H1 (cell line): ENCODE data around the gene JPT2. TPM values are rescaled to one million over a fixed set of nuclear protein-coding genes. Genes with fewer than 3 reads are reported as not detected.

Experiments used
- CTCF ChIA-PET: fragments of 300-600 bp; sonication (Branson Sonifier 250); formaldehyde crosslinking; loops from one replicate; lab custom pipeline; 2021; ENCODE audit not compliant: partially characterized antibody; lab: Charles Lee
- POLR2A ChIA-PET: fragments of 300-600 bp; sonication (Branson Sonifier 250); formaldehyde crosslinking; loops from one replicate; lab custom pipeline; 2021; ENCODE audit warnings: inconsistent platforms; ENCODE audit not compliant: partially characterized antibody; lab: Charles Lee
- DNase-seq, 2 experiments: peaks; one replicate each; pipeline versions ENCODE4 v3.0.0 to v3.0.0-alpha.2; 2010 to 2022; ENCODE audit warnings: low spot score in 2 of 2, low read depth in 1 of 2, mixed read lengths in 1 of 2
- FAIRE-seq: peaks from 2 replicates; lab custom pipeline; 2011; peaks lifted over from hg19 to GRCh38; lab: Jason Lieb, UNC
- H2AFZ ChIP-seq: 2 replicates; pipeline ENCODE4 v1.8.1; 2012; ENCODE audit warnings: low read length, inconsistent platforms
- H2AK5ac ChIP-seq: 2 replicates; pipeline ENCODE4 v1.6.1; 2013; ENCODE audit warnings: low read depth, low read length
- H2BK120ac ChIP-seq: replicated peaks from 2 replicates; pipeline ENCODE3; 2013; ENCODE audit warnings: low read depth, low read length, inconsistent platforms
- H2BK12ac ChIP-seq: 2 replicates; pipeline ENCODE4 v1.6.1; 2013; ENCODE audit warnings: low read depth, low read length
- H2BK15ac ChIP-seq: 2 replicates; pipeline ENCODE4 v1.6.1; 2013; ENCODE audit warnings: low read length
- H2BK20ac ChIP-seq: 2 replicates; pipeline ENCODE4 v1.6.1; 2013; ENCODE audit warnings: low read length
- H2BK5ac ChIP-seq: 2 replicates; pipeline ENCODE4 v1.6.1; 2013; ENCODE audit warnings: low read depth, low read length
- H3K14ac ChIP-seq: 2 replicates; pipeline ENCODE4 v1.6.1; 2013; ENCODE audit warnings: inconsistent platforms; ENCODE audit not compliant: insufficient read length
- H3K18ac ChIP-seq: 2 replicates; pipeline ENCODE4 v1.6.1; 2013; ENCODE audit warnings: low read length; ENCODE audit errors: extremely low read depth
- H3K23ac ChIP-seq: 2 replicates; pipeline ENCODE4 v1.6.1; 2013; ENCODE audit warnings: inconsistent platforms; ENCODE audit not compliant: insufficient read length
- H3K23me2 ChIP-seq: 2 replicates; pipeline ENCODE4 v1.6.1; 2013; ENCODE audit warnings: low read depth, low read length
- H3K27ac ChIP-seq: 2 replicates; pipeline ENCODE4 v1.6.1; 2011; ENCODE audit warnings: low read depth, low read length, inconsistent platforms
- H3K27me3 ChIP-seq, 4 experiments: replicated peaks in 1 of 4; 1 replicate in 1 of 4; 2 replicates in 3 of 4; pipeline versions ENCODE4 v1.6.1 to v1.8.1; 2011 to 2013; ENCODE audit warnings: low read length in 3 of 4, mild to moderate bottlenecking in 3 of 4, inconsistent platforms in 2 of 4, mixed read lengths in 2 of 4, moderate library complexity in 1 of 4; ENCODE audit not compliant: control insufficient read depth in 3 of 4, insufficient read depth in 3 of 4; ENCODE audit errors: extremely low read depth in 1 of 4
- H3K36me3 ChIP-seq, 4 experiments: 2 replicates each; pipeline versions ENCODE4 v1.6.1 to v1.8.1; 2011 to 2013; ENCODE audit warnings: mild to moderate bottlenecking in 4 of 4, low read length in 3 of 4, moderate library complexity in 2 of 4, control low read depth in 1 of 4, inconsistent platforms in 1 of 4; ENCODE audit not compliant: insufficient read depth in 4 of 4, control insufficient read depth in 2 of 4
- H3K4ac ChIP-seq: replicated peaks from 2 replicates; pipeline ENCODE3; 2013; ENCODE audit warnings: low read length, low read depth, mixed read lengths, inconsistent platforms; ENCODE audit not compliant: insufficient read length
- H3K4me1 ChIP-seq, 4 experiments: replicated peaks in 1 of 4; 1 replicate in 1 of 4; 2 replicates in 3 of 4; pipeline versions ENCODE4 v1.6.1 to v1.8.1; 2011 to 2013; ENCODE audit warnings: low read length in 3 of 4, inconsistent platforms in 2 of 4, mixed read lengths in 1 of 4; ENCODE audit not compliant: insufficient read depth in 4 of 4, control insufficient read depth in 3 of 4
- H3K4me2 ChIP-seq, 2 experiments: 2 replicates each; pipeline versions ENCODE4 v1.6.1 to v1.8.1; 2011 to 2013; ENCODE audit warnings: low read depth in 2 of 2, low read length in 2 of 2, control low read depth in 1 of 2, inconsistent platforms in 1 of 2, mild to moderate bottlenecking in 1 of 2; ENCODE audit not compliant: insufficient read depth in 1 of 2
- H3K4me3 ChIP-seq, 4 experiments: fragments of 200-600, 300-600 bp in 1 of 4; sonication (generic), shearing (Covaris generic), sonication (Bioruptor Twin) in 1 of 4; 2 replicates each; pipeline versions ENCODE4 v1.5.1 to v1.8.1; 2011 to 2016; ENCODE audit warnings: low read length in 4 of 4, low read depth in 3 of 4, control low read depth in 2 of 4, inconsistent platforms in 2 of 4, mild to moderate bottlenecking in 2 of 4, mixed read lengths in 1 of 4, moderate library complexity in 1 of 4; ENCODE audit not compliant: insufficient read depth in 2 of 4; ENCODE audit errors: extremely low read depth in 1 of 4
- H3K56ac ChIP-seq: replicated peaks from 2 replicates; pipeline ENCODE3; 2013; ENCODE audit warnings: low read depth, mild to moderate bottlenecking, mixed read lengths, low read length, inconsistent platforms; ENCODE audit not compliant: insufficient read length
- H3K79me1 ChIP-seq: 2 replicates; pipeline ENCODE4 v1.6.1; 2013; ENCODE audit warnings: low read depth, low read length, control low read depth
- H3K79me2 ChIP-seq, 2 experiments: 2 replicates each; pipeline versions ENCODE4 v1.6.1 to v1.8.1; 2012 to 2013; ENCODE audit warnings: low read length in 2 of 2, mild to moderate bottlenecking in 2 of 2, inconsistent platforms in 1 of 2; ENCODE audit not compliant: insufficient read depth in 2 of 2, control insufficient read depth in 1 of 2
- H3K9ac ChIP-seq, 4 experiments: replicated peaks in 1 of 4; 1 replicate in 1 of 4; 2 replicates in 3 of 4; pipeline versions ENCODE4 v1.6.1 to v1.8.1; 2011 to 2013; ENCODE audit warnings: low read depth in 3 of 4, low read length in 3 of 4, control low read depth in 2 of 4, mild to moderate bottlenecking in 2 of 4, moderate library complexity in 2 of 4, inconsistent platforms in 1 of 4; ENCODE audit errors: extremely low read depth in 1 of 4
- H3K9me3 ChIP-seq, 2 experiments: 2 replicates each; pipeline versions ENCODE4 v1.6.1 to v1.8.1; 2012 to 2013; ENCODE audit warnings: mild to moderate bottlenecking in 2 of 2, moderate library complexity in 2 of 2, control low read depth in 1 of 2, inconsistent platforms in 1 of 2, low read depth in 1 of 2, low read length in 1 of 2, mixed read lengths in 1 of 2; ENCODE audit not compliant: insufficient read depth in 2 of 2
- H4K20me1 ChIP-seq, 2 experiments: replicated peaks in 1 of 2; 2 replicates each; pipeline versions ENCODE3 to v1.8.1; 2011 to 2013; ENCODE audit warnings: inconsistent platforms in 2 of 2, low read length in 2 of 2, mild to moderate bottlenecking in 1 of 2; ENCODE audit not compliant: insufficient read depth in 2 of 2, control insufficient read depth in 1 of 2
- H4K5ac ChIP-seq: 2 replicates; pipeline ENCODE4 v1.6.1; 2013; ENCODE audit warnings: low read length, low read depth, mixed read lengths, inconsistent platforms; ENCODE audit not compliant: insufficient read length
- H4K8ac ChIP-seq: 2 replicates; pipeline ENCODE4 v1.8.0; 2013; ENCODE audit warnings: mild to moderate bottlenecking, moderate library complexity, low read length, inconsistent platforms; ENCODE audit not compliant: insufficient read depth; ENCODE audit errors: extremely low read depth
- H4K91ac ChIP-seq: replicated peaks from 2 replicates; pipeline ENCODE3; 2013; ENCODE audit warnings: low read length, mixed read lengths, inconsistent platforms; ENCODE audit not compliant: insufficient read length
- ASH2L ChIP-seq: fragments of 200-600, 300-600 bp; sonication (generic); IDR thresholded peaks from one replicate; pipeline ENCODE4 v1.7.1; 2017; ENCODE audit warnings: low read length
- CHD2 ChIP-seq: IDR thresholded peaks from 2 replicates; pipeline ENCODE4 v1.6.1; 2012; ENCODE audit warnings: low read length, improper control_type of control experiment
- CTBP2 ChIP-seq: IDR thresholded peaks from 2 replicates; pipeline ENCODE4 v1.7.0; 2011; ENCODE audit warnings: borderline replicate concordance, mild to moderate bottlenecking, moderate library complexity, mixed read lengths, low read length; ENCODE audit not compliant: insufficient read depth, insufficient read length
- KDM5A ChIP-seq: fragments of 200-600 bp; IDR thresholded peaks from 2 replicates; pipeline ENCODE4 v1.7.1; 2012; ENCODE audit warnings: mild to moderate bottlenecking, low read length, inconsistent platforms, mixed read lengths
- MAX ChIP-seq: IDR thresholded peaks from 2 replicates; pipeline ENCODE4 v1.6.1; 2012; ENCODE audit warnings: inconsistent platforms
- SIX5 ChIP-seq: IDR thresholded peaks from 2 replicates; pipeline ENCODE4 v1.6.1; 2011; ENCODE audit warnings: mild to moderate bottlenecking, low read depth, low read length
- TAF1 ChIP-seq: IDR thresholded peaks from 2 replicates; pipeline ENCODE4 v1.6.1; 2011; ENCODE audit warnings: mild to moderate bottlenecking, low read depth, low read length
- WGBS, 2 experiments: shearing (Covaris generic) in 1 of 2; methylation state at CpG; one replicate each; pipeline versions ENCODE4 v1.1.6 to v1.1.7; 2013 to 2015; ENCODE audit warnings: low lambda C conversion rate in 2 of 2, mixed read lengths in 2 of 2, inconsistent platforms in 1 of 2, low coverage in 1 of 2, missing lambda C conversion rate in 1 of 2; ENCODE audit not compliant: insufficient replicate concordance in 2 of 2, insufficient coverage in 1 of 2, insufficient read length in 1 of 2; ENCODE audit errors: extremely low coverage in 1 of 2, missing lambda C conversion rate in 1 of 2; 5-methylcytosine and 5-hydroxymethylcytosine counted together
- polyA plus RNA-seq, 7 experiments: library from polyadenylated mRNA; depleted of rRNA in 3 of 7; stranded (reverse) in 5 of 7; unstranded in 2 of 7; fragments of >200 nt in 5 of 7; fragments of 200-250 nt in 2 of 7; gene quantifications; 1 replicate in 5 of 7; 2 replicates in 1 of 7; 4 replicates in 1 of 7; pipeline versions ENCODE4 v1.2.1 to v1.2.3, GENCODE V29; 2011 to 2013; ENCODE audit warnings: missing spikeins in 2 of 7, mixed read lengths in 2 of 7
- total RNA-seq: library from RNA; stranded (reverse); fragmentation: NEBNext Ultra II Directional; extraction: Animal tissue kit (Norgen Biotek cat#: 25700); gene quantifications from 2 replicates; pipeline ENCODE4 v1.2.1, GENCODE V29; 2021

Gene JPT2
- total and polyA plus RNA-seq, 2 of the 8 experiments (the other 6 are each of a cell fraction or from before 2014, with no cell fraction given): 67.6 to 197 TPM

- Histone ChIP-seq H3K9me3 (no peaks in the 10 kb centered on the region), H4K91ac (no peak overlapping the region), H4K5ac (no peak overlapping the region), H3K4me1 (no peaks in the 10 kb centered on the region), H3K27me3 (no peaks in the 10 kb centered on the region), H3K4me3 (no peak overlapping the region), H2BK120ac (no peak overlapping the region), H2AFZ (no peak overlapping the region), H2BK12ac (no peak overlapping the region), H2BK5ac (no peak overlapping the region), H3K27ac (no peak overlapping the region), H4K20me1 (peaks cover 0 to 6% of the 10 kb centered on the region in 2 experiments), H2BK15ac (no peak overlapping the region), H3K4ac (no peak overlapping the region), H4K8ac (peak overlapping the region; percentile 85; the same call in 1 of the 2 replicates), H3K23me2 (no peaks in the 10 kb centered on the region), H3K23ac (no peak overlapping the region), H3K79me2 (no peaks in the 10 kb centered on the region), H2AK5ac (no peak overlapping the region), H3K14ac (no peak overlapping the region), H2BK20ac (no peak overlapping the region), H3K36me3 (peaks cover 0 to 14% (median 2%) of the 10 kb centered on the region in 4 experiments; a peak in 4 of 8 replicates), H3K9ac (no peak overlapping the region), H3K18ac (no peak overlapping the region), H3K56ac (no peak overlapping the region), H3K4me2 (no peak overlapping the region), H3K79me1 (no peaks in the 10 kb centered on the region)
- no peak for FAIRE-seq
- POLR2A ChIA-PET: interaction anchor here (0.7 to 5.5 kb wide), 4 partner anchors 10 to 22 kb away, joined by 3 to 18 read pairs (median 4); no protein-coding TSS in a partner anchor
- 85% methylated on average over 28 of the region's 31 CpGs; no CpG with 5 or more reads in 1 of the 2 experiments for WGBS, 2 experiments
- DNase-seq: no peak
- CTCF ChIA-PET: interaction anchor here (0.6 to 3.1 kb wide), 4 partner anchors 10 to 190 kb away, joined by 3 to 12 read pairs (median 6); no protein-coding TSS in a partner anchor
- TF ChIP-seq SIX5 (no peak), KDM5A (no peak), MAX (no peak), CHD2 (no peak), TAF1 (no peak), CTBP2 (no peak), ASH2L (no peak)
Measured at GRCh38 chr16:1746693-1747195, 68.7 kb downstream of the JPT2 start.
